SK-N-SH (cell line): ENCODE results near the gene DNMT3A. TPM values are rescaled to one million over a fixed set of nuclear protein-coding genes. Genes with fewer than 3 reads are reported as not detected.

Experiments
- CTCF ChIA-PET: fragments of 300-600, 350-600 bp; formaldehyde crosslinking; extraction: SDS; loops from one replicate; lab custom pipeline; 2021; lab: Yijun Ruan, JAX
- POLR2A ChIA-PET: fragments of 350-600 bp; sonication (Branson Sonifier 250); formaldehyde crosslinking; extraction: SDS; loops from one replicate; lab custom pipeline; 2020; ENCODE audit warnings: antibody characterized with exemption, inconsistent platforms; lab: Yijun Ruan, JAX
- DNase-seq: peaks from one replicate; pipeline ENCODE4 v3.0.0; 2012
- H2AFZ ChIP-seq: fragments of 200-600 bp; sonication (generic); 2 replicates; pipeline ENCODE4 v1.8.1; 2016; ENCODE audit warnings: antibody characterized with exemption, mild to moderate bottlenecking, low read depth
- H3F3A ChIP-seq: fragments of 200-600 bp; sonication (generic); replicated peaks from 2 replicates; pipeline ENCODE3; 2016; ENCODE audit warnings: antibody characterized with exemption, mild to moderate bottlenecking; ENCODE audit not compliant: insufficient read depth
- H3K27ac ChIP-seq, 2 experiments: fragments of 200-500 bp in 1 of 2; fragments of 200-600 bp in 1 of 2; sonication (Bioruptor generic) in 1 of 2; sonication (generic), shearing (Covaris generic) in 1 of 2; 2 replicates each; pipeline versions ENCODE4 v1.5.1 to v1.6.1; 2014 to 2016; ENCODE audit warnings: low read depth in 2 of 2, inconsistent platforms in 1 of 2, low read length in 1 of 2, mild to moderate bottlenecking in 1 of 2, mixed read lengths in 1 of 2
- H3K27me3 ChIP-seq: fragments of 200-600 bp; sonication (generic), shearing (Covaris generic); 2 replicates; pipeline ENCODE4 v1.6.1; 2016; ENCODE audit warnings: mixed run types; ENCODE audit not compliant: insufficient read depth
- H3K36me3 ChIP-seq, 2 experiments: fragments of 200-500 bp in 1 of 2; fragments of 200-600 bp in 1 of 2; sonication (Bioruptor generic) in 1 of 2; sonication (generic) in 1 of 2; replicated peaks in 1 of 2; 2 replicates each; pipeline versions ENCODE3 to v1.5.1; 2014 to 2016; ENCODE audit warnings: low read length in 1 of 2, mild to moderate bottlenecking in 1 of 2; ENCODE audit not compliant: insufficient read depth in 2 of 2, control insufficient read depth in 1 of 2
- H3K4me1 ChIP-seq, 2 experiments: fragments of 200-500 bp in 1 of 2; fragments of 200-600 bp in 1 of 2; sonication (Bioruptor generic) in 1 of 2; sonication (generic), shearing (Covaris generic) in 1 of 2; 2 replicates each; pipeline versions ENCODE4 v1.5.1 to v1.6.1; 2014 to 2016; ENCODE audit warnings: low read depth in 1 of 2, low read length in 1 of 2, mixed run types in 1 of 2; ENCODE audit not compliant: insufficient read depth in 2 of 2, control insufficient read depth in 1 of 2
- H3K4me2 ChIP-seq: fragments of 200-600 bp; sonication (generic), shearing (Covaris generic); 2 replicates; pipeline ENCODE4 v1.6.1; 2017; ENCODE audit warnings: mixed run types
- H3K4me3 ChIP-seq, 2 experiments: fragments of 200-500 bp in 1 of 2; fragments of 200-600 bp in 1 of 2; sonication (Bioruptor generic) in 1 of 2; sonication (generic), shearing (Covaris generic) in 1 of 2; 2 replicates each; pipeline versions ENCODE4 v1.5.1 to v1.8.1; 2014 to 2016; ENCODE audit warnings: low read depth in 2 of 2, inconsistent platforms in 1 of 2, low read length in 1 of 2, mild to moderate bottlenecking in 1 of 2, mixed read lengths in 1 of 2, moderate library complexity in 1 of 2
- H3K79me2 ChIP-seq: fragments of 200-600 bp; sonication (generic); 2 replicates; pipeline ENCODE4 v1.8.1; 2017; ENCODE audit warnings: mild to moderate bottlenecking; ENCODE audit not compliant: insufficient read depth
- H3K9ac ChIP-seq: fragments of 200-600 bp; sonication (generic); 2 replicates; pipeline ENCODE4 v1.6.1; 2017; ENCODE audit warnings: mixed run types
- H3K9me2 ChIP-seq: fragments of 200-600 bp; sonication (generic); 2 replicates; pipeline ENCODE4 v1.6.1; 2017; ENCODE audit warnings: mixed run types
- H3K9me3 ChIP-seq: fragments of 200-600 bp; sonication (generic); 2 replicates; pipeline ENCODE4 v1.6.1; 2017; ENCODE audit warnings: mixed run types, mild to moderate bottlenecking, moderate library complexity
- H4K20me1 ChIP-seq: fragments of 200-600 bp; sonication (generic); 2 replicates; pipeline ENCODE4 v1.6.1; 2017; ENCODE audit warnings: mild to moderate bottlenecking, mixed run types; ENCODE audit not compliant: insufficient read depth
- ELF1 ChIP-seq: IDR thresholded peaks from 2 replicates; pipeline ENCODE4 v1.4.0; 2012
- EP300 ChIP-seq, 2 experiments: IDR thresholded peaks; 2 replicates each; pipeline versions ENCODE4 v1.4.0 to v1.6.1; 2012; ENCODE audit warnings: borderline replicate concordance in 1 of 2, low read depth in 1 of 2, low read length in 1 of 2
- FOSL2 ChIP-seq: IDR thresholded peaks from 2 replicates; pipeline ENCODE4 v1.4.0; 2012; ENCODE audit warnings: low read depth, mild to moderate bottlenecking, moderate library complexity, borderline replicate concordance
- FOXJ3 ChIP-seq: sonication (generic); formaldehyde crosslinking; IDR thresholded peaks from 2 replicates; pipeline ENCODE4 v1.5.1; 2020; ENCODE audit warnings: mild to moderate bottlenecking, missing genetic modification reagents
- GABPA ChIP-seq: IDR thresholded peaks from 2 replicates; pipeline ENCODE4 v1.4.0; 2012; ENCODE audit warnings: low read depth, mild to moderate bottlenecking
- MEF2A ChIP-seq: IDR thresholded peaks from 2 replicates; pipeline ENCODE4 v1.4.0; 2012; ENCODE audit warnings: low read depth, borderline replicate concordance
- MXI1 ChIP-seq: IDR thresholded peaks from 2 replicates; pipeline ENCODE4 v1.6.1; 2012; ENCODE audit warnings: mild to moderate bottlenecking, low read depth, low read length, improper control_type of control experiment
- NFIC ChIP-seq: IDR thresholded peaks from 2 replicates; pipeline ENCODE4 v1.4.0; 2012; ENCODE audit warnings: borderline replicate concordance
- NRF1 ChIP-seq: IDR thresholded peaks from 2 replicates; pipeline ENCODE4 v1.6.1; 2012; ENCODE audit warnings: low read depth, mild to moderate bottlenecking, low read length
- PBX3 ChIP-seq: IDR thresholded peaks from 2 replicates; pipeline ENCODE4; 2012
- RCOR1 ChIP-seq: fragments of 150-350 bp; IDR thresholded peaks from 2 replicates; pipeline ENCODE4 v1.6.1; 2017; ENCODE audit warnings: antibody characterized with exemption, low read length
- SIN3A ChIP-seq: IDR thresholded peaks from 2 replicates; pipeline ENCODE4 v1.6.1; 2012; ENCODE audit warnings: low read depth, mild to moderate bottlenecking, low read length, moderate library complexity, borderline replicate concordance
- SMC3 ChIP-seq: IDR thresholded peaks from 2 replicates; pipeline ENCODE4 v1.6.1; 2012; ENCODE audit warnings: low read depth, low read length, improper control_type of control experiment
- TCF12 ChIP-seq: IDR thresholded peaks from 2 replicates; pipeline ENCODE4 v1.4.0; 2012
- TEAD4 ChIP-seq: IDR thresholded peaks from 2 replicates; pipeline ENCODE4 v1.4.0; 2012; ENCODE audit warnings: mild to moderate bottlenecking, borderline replicate concordance; ENCODE audit not compliant: insufficient read depth
- USF1 ChIP-seq: IDR thresholded peaks from 2 replicates; pipeline ENCODE4 v1.4.0; 2012; ENCODE audit warnings: low read depth, borderline replicate concordance
- USF2 ChIP-seq: fragments of 150-350 bp; IDR thresholded peaks from 2 replicates; pipeline ENCODE4 v1.6.1; 2017; ENCODE audit warnings: antibody characterized with exemption, low read length, low read depth, borderline replicate concordance
- YY1 ChIP-seq: IDR thresholded peaks from 2 replicates; pipeline ENCODE4 v1.4.0; 2012; ENCODE audit warnings: low read depth, mild to moderate bottlenecking
- WGBS: methylation state at CpG from one replicate; pipeline ENCODE4 v1.1.6; 2017; ENCODE audit warnings: low lambda C conversion rate; 5-methylcytosine and 5-hydroxymethylcytosine counted together
- polyA plus RNA-seq, 3 experiments: library from polyadenylated mRNA; depleted of rRNA; stranded (reverse); fragments of >200 nt; gene quantifications; 2 replicates each; pipeline ENCODE4 v1.2.3, GENCODE V29; 2012

DNMT3A gene
- polyA plus RNA-seq, 1 of the 3 experiments (the other 2 are of a cell fraction): 5.6 TPM

GRCh38 chr2:25245141-25245540 is 96.6 kb downstream of the DNMT3A start:
- Histone ChIP-seq H3K79me2 (no peaks in the 10 kb centered on the region), H3K27ac (no peak overlapping the region), H3K4me3 (no peak overlapping the region), H3K4me2 (no peak overlapping the region), H3K9me3 (no peaks in the 10 kb centered on the region), H3K36me3 (peaks cover 17 to 87% of the 10 kb centered on the region in 2 experiments), H3K9ac (no peak overlapping the region), H3K27me3 (no peaks in the 10 kb centered on the region), H4K20me1 (no peaks in the 10 kb centered on the region), H2AFZ (no peak overlapping the region), H3F3A (no peaks in the 10 kb centered on the region), H3K4me1 (peaks cover 0 to 10% of the 10 kb centered on the region in 2 experiments; a peak in 2 of 4 replicates), H3K9me2 (no peaks in the 10 kb centered on the region)
- 93% methylated on average over 13 of the region's 14 CpGs for WGBS
- TF ChIP-seq TCF12: no peak
- no peak for TF ChIP-seq YY1
- TF ChIP-seq NFIC: no peak
- no peak for TF ChIP-seq GABPA
- TF ChIP-seq RCOR1: no peak
- no peak for TF ChIP-seq SIN3A
- TF ChIP-seq FOSL2: no peak
- TF ChIP-seq USF2: no peak
- TF ChIP-seq ELF1: no peak
- TF ChIP-seq USF1: no peak
- no peak for TF ChIP-seq NRF1
- no peak for TF ChIP-seq SMC3
- no peak for TF ChIP-seq MEF2A
- ChIA-PET CTCF (interaction anchor here (1.9 to 9.7 kb wide), 2 partner anchors 14 to 16 kb away, joined by 5 to 94 read pairs; no protein-coding TSS in a partner anchor), POLR2A (no interaction called here)
- DNase-seq: no peak

- no peaks in the 10 kb centered on the region for H3K27me3 ChIP-seq
- H3K79me2 ChIP-seq: no peaks in the 10 kb centered on the region
- WGBS: 95% methylated on average over 17 of the region's 17 CpGs
- TF ChIP-seq TEAD4 (no peak), USF1 (no peak), USF2 (no peak), SIN3A (no peak), NRF1 (no peak), MXI1 (no peak), PBX3 (no peak), NFIC (no peak), FOXJ3 (CRISPR knock-in tag) (no peak), ELF1 (no peak), YY1 (no peak), MEF2A (no peak), FOSL2 (no peak), EP300 (IDR thresholded peaks at IDR 0.05; ENCODE audit: borderline replicate concordance in 1 of 2, low read depth in 1 of 2, low read length in 1 of 2) (no peak)
- H3K9me3 ChIP-seq: no peaks in the 10 kb centered on the region
- no peak overlapping the region for H3K9ac ChIP-seq
- H3K36me3 ChIP-seq: peaks cover 20 to 89% of the 10 kb centered on the region in 2 experiments
- H3F3A ChIP-seq: no peaks in the 10 kb centered on the region
- no peaks in the 10 kb centered on the region for H3K9me2 ChIP-seq
- no peaks in the 10 kb centered on the region; a peak in 1 of 4 replicates for H3K4me1 ChIP-seq
- no peak overlapping the region for H3K4me2 ChIP-seq
- ChIA-PET POLR2A (no interaction called here), CTCF (interaction anchor here (0.6 to 9.7 kb wide), 4 partner anchors 15 to 363 kb away, joined by 3 to 94 read pairs (median 5); no protein-coding TSS in a partner anchor)
- H2AFZ ChIP-seq: no peak overlapping the region
- H4K20me1 ChIP-seq: no peaks in the 10 kb centered on the region
- no peak overlapping the region; a peak in 1 of 4 replicates for H3K27ac ChIP-seq
- no peak for DNase-seq
- H3K4me3 ChIP-seq: no peak overlapping the region
Observed at GRCh38 chr2:25243995-25244394, 97.7 kb downstream of the DNMT3A start.
